Mesenchymal stem cell (in vitro differentiated cells and primary cell): Measurements from ENCODE around the gene ARHGAP21.

Source experiments
- DNase-seq: peaks from one replicate; pipeline ENCODE4 v3.0.0-alpha.2; 2013
- H2AFZ ChIP-seq: one replicate; pipeline ENCODE4 v1.6.1; 2013; ENCODE audit warnings: low read depth, mild to moderate bottlenecking, control low read depth, inconsistent platforms, low read length, moderate library complexity
- H2AK5ac ChIP-seq: 2 replicates; pipeline ENCODE4 v1.6.1; 2013; ENCODE audit warnings: low read length, moderate library complexity, mild to moderate bottlenecking, inconsistent platforms; ENCODE audit not compliant: severe bottlenecking
- H2BK120ac ChIP-seq: one replicate; pipeline ENCODE4 v1.6.1; 2013; ENCODE audit warnings: low read depth, mild to moderate bottlenecking, inconsistent platforms, low read length, moderate library complexity
- H2BK12ac ChIP-seq, 2 experiments: one replicate each; pipeline ENCODE4 v1.6.1; 2013; ENCODE audit warnings: inconsistent platforms in 2 of 2, low read length in 2 of 2, mild to moderate bottlenecking in 2 of 2, moderate library complexity in 2 of 2, control low read depth in 1 of 2
- H2BK15ac ChIP-seq: one replicate; pipeline ENCODE4 v1.6.1; 2013; ENCODE audit warnings: mild to moderate bottlenecking, low read depth, inconsistent platforms; ENCODE audit not compliant: poor library complexity, severe bottlenecking
- H2BK5ac ChIP-seq: 2 replicates; pipeline ENCODE4 v1.6.1; 2013; ENCODE audit warnings: low read depth, mild to moderate bottlenecking, low read length, control low read depth, inconsistent platforms; ENCODE audit not compliant: poor library complexity, severe bottlenecking
- H3K14ac ChIP-seq, 2 experiments: one replicate each; pipeline ENCODE4 v1.6.1; 2013; ENCODE audit warnings: inconsistent platforms in 2 of 2, low read length in 2 of 2, control low read depth in 1 of 2, mild to moderate bottlenecking in 1 of 2, moderate library complexity in 1 of 2
- H3K18ac ChIP-seq, 2 experiments: one replicate each; pipeline ENCODE4 v1.6.1; 2013; ENCODE audit warnings: inconsistent platforms in 2 of 2, low read length in 2 of 2, control low read depth in 1 of 2, low read depth in 1 of 2, mild to moderate bottlenecking in 1 of 2
- H3K23ac ChIP-seq, 2 experiments: one replicate each; pipeline ENCODE4 v1.6.1; 2013; ENCODE audit warnings: inconsistent platforms in 2 of 2, low read length in 2 of 2, mild to moderate bottlenecking in 2 of 2, moderate library complexity in 2 of 2, control low read depth in 1 of 2
- H3K27ac ChIP-seq: 2 replicates; pipeline ENCODE4 v1.5.1; 2013; ENCODE audit warnings: mild to moderate bottlenecking, moderate library complexity, low read length, control low read depth, inconsistent platforms; ENCODE audit not compliant: poor library complexity, severe bottlenecking
- H3K27me3 ChIP-seq, 2 experiments: 2 replicates each; pipeline versions ENCODE4 v1.6.1 to v1.7.0; 2013; ENCODE audit warnings: low read length in 2 of 2, mild to moderate bottlenecking in 2 of 2, moderate library complexity in 2 of 2, control low read depth in 1 of 2, inconsistent platforms in 1 of 2; ENCODE audit not compliant: control insufficient read depth in 1 of 2, insufficient read depth in 1 of 2
- H3K36me3 ChIP-seq, 2 experiments: 2 replicates each; pipeline versions ENCODE4 v1.6.1 to v1.7.0; 2013; ENCODE audit warnings: low read length in 2 of 2, control low read depth in 1 of 2, inconsistent platforms in 1 of 2, low read depth in 1 of 2, mild to moderate bottlenecking in 1 of 2; ENCODE audit not compliant: insufficient read depth in 2 of 2, control insufficient read depth in 1 of 2
- H3K4ac ChIP-seq, 2 experiments: one replicate each; pipeline ENCODE4 v1.6.1; 2013; ENCODE audit warnings: inconsistent platforms in 2 of 2, low read length in 2 of 2, mild to moderate bottlenecking in 2 of 2, moderate library complexity in 2 of 2, control low read depth in 1 of 2, low read depth in 1 of 2
- H3K4me1 ChIP-seq: 2 replicates; pipeline ENCODE4 v1.6.1; 2013; ENCODE audit warnings: low read depth, low read length, control low read depth; ENCODE audit not compliant: control insufficient read depth, insufficient read depth
- H3K4me2 ChIP-seq: 2 replicates; pipeline ENCODE4 v1.6.1; 2013; ENCODE audit warnings: low read length, mild to moderate bottlenecking, inconsistent platforms; ENCODE audit not compliant: poor library complexity, severe bottlenecking
- H3K4me3 ChIP-seq, 2 experiments: 2 replicates each; pipeline versions ENCODE4 v1.5.1 to v1.7.0; 2013; ENCODE audit warnings: low read length in 2 of 2, mild to moderate bottlenecking in 2 of 2, control low read depth in 1 of 2, low read depth in 1 of 2; ENCODE audit not compliant: insufficient read depth in 1 of 2
- H3K79me1 ChIP-seq: replicated peaks from 2 replicates; pipeline ENCODE4 v1.6.1; 2013; ENCODE audit warnings: mild to moderate bottlenecking, control low read depth, low read length, inconsistent platforms; ENCODE audit not compliant: poor library complexity, severe bottlenecking
- H3K9ac ChIP-seq: 2 replicates; pipeline ENCODE4 v1.7.0; 2013; ENCODE audit warnings: mild to moderate bottlenecking, low read length, moderate library complexity
- H3K9me3 ChIP-seq: 2 replicates; pipeline ENCODE4 v1.7.0; 2013; ENCODE audit warnings: mild to moderate bottlenecking, low read length; ENCODE audit not compliant: control insufficient read depth
- H4K8ac ChIP-seq: one replicate; pipeline ENCODE4 v1.6.1; 2013; ENCODE audit warnings: inconsistent platforms, mild to moderate bottlenecking, low read length, moderate library complexity
- H4K91ac ChIP-seq: one replicate; pipeline ENCODE4 v1.6.1; 2013; ENCODE audit warnings: mild to moderate bottlenecking, low read length, inconsistent platforms
- WGBS: methylation state at CpG from one replicate; pipeline ENCODE4 v1.1.7; 2013; ENCODE audit warnings: mixed read lengths; 5-methylcytosine and 5-hydroxymethylcytosine counted together

The ARHGAP21 gene

GRCh38 chr10:24551161-24551560, 172.5 kb downstream of the ARHGAP21 start:
- no peak overlapping the region for H3K18ac ChIP-seq
- no peak overlapping the region for H3K4me3 ChIP-seq
- WGBS, result 89% methylated on average over 1 of the region's 2 CpGs
- no peak for DNase-seq
- H4K8ac ChIP-seq, result no peak overlapping the region
- no peak overlapping the region for H2BK15ac ChIP-seq
- no peak overlapping the region for H2AK5ac ChIP-seq
- H3K27me3 ChIP-seq, result peaks cover 0 to 19% of the 10 kb centered on the region in 2 experiments
- no peak overlapping the region for H2BK5ac ChIP-seq
- H3K9me3 ChIP-seq, result no peaks in the 10 kb centered on the region
- H3K4me1 ChIP-seq, result no peaks in the 10 kb centered on the region
- H3K36me3 ChIP-seq, result peaks cover 4 to 26% of the 10 kb centered on the region in 2 experiments
- no peak overlapping the region for H3K4ac ChIP-seq
- H3K4me2 ChIP-seq, result no peak overlapping the region
- no peak overlapping the region for H3K9ac ChIP-seq
- H3K79me1 ChIP-seq, result no peaks in the 10 kb centered on the region
- H2AFZ ChIP-seq, result no peak overlapping the region
- H3K23ac ChIP-seq, result no peak overlapping the region
- peak overlapping the region in 1 of 2 experiments; percentile 62 for H3K14ac ChIP-seq
- no peak overlapping the region for H3K27ac ChIP-seq
- no peak overlapping the region for H2BK12ac ChIP-seq
- no peak overlapping the region for H2BK120ac ChIP-seq
- no peak overlapping the region for H4K91ac ChIP-seq

DNA sequence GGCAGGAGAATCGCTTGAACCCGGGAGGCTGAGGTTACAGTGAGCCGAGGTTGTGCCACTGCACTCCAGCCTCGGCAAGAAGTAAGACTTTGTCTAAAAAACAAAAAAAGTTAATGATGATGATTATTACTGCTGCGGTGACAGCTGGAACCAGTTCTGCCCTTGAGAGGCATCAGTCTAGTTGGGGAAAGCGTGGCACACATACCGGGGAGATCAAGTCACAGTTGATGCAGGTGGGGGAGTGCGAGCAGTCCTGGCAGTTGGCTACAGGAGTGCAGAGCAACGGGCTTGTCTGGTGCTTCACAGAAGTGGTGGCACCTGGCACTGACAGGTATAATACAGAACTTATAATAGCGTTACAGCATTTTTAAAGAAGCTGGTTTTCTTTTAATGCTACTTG, 173.0 kb downstream of the ARHGAP21 start:
- Histone ChIP-seq H3K27me3 (peaks cover 0 to 18% of the 10 kb centered on the region in 2 experiments), H3K4ac (no peak overlapping the region), H3K18ac (no peak overlapping the region), H2BK5ac (no peak overlapping the region), H3K27ac (no peak overlapping the region), H2BK15ac (no peak overlapping the region), H3K4me3 (no peak overlapping the region), H2AK5ac (no peak overlapping the region), H3K23ac (no peak overlapping the region), H2BK120ac (no peak overlapping the region), H3K9me3 (no peaks in the 10 kb centered on the region), H4K8ac (no peak overlapping the region), H2AFZ (no peak overlapping the region), H3K14ac (no peak overlapping the region), H3K79me1 (no peaks in the 10 kb centered on the region), H3K9ac (no peak overlapping the region), H3K4me2 (no peak overlapping the region), H3K4me1 (no peaks in the 10 kb centered on the region), H4K91ac (no peak overlapping the region), H2BK12ac (no peak overlapping the region), H3K36me3 (peaks cover 9 to 30% of the 10 kb centered on the region in 2 experiments)
- DNase-seq, result no peak
- 92% methylated on average over 9 of the region's 10 CpGs for WGBS

DNA sequence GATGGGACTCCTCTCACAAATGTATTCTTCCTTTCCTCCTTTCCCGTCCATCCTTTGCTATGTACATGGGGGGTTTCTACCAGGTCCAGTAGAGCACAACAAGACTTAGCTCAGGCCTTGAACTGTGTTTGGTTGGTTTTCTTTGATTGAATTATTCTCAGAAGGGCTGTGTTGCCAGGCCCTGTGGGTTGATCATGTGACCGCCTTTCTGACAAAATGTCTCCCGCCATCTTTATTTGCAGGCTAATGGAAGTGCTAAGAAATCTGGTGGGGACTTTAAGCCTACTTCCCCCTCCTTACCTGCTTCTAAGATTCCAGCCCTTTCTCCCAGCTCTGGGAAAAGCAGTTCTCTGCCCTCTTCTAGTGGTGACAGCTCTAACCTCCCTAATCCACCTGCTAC, 178.1 kb downstream of the ARHGAP21 start:
- H3K23ac ChIP-seq, result no peak overlapping the region
- no peak overlapping the region for H3K4me3 ChIP-seq
- peaks cover 33 to 81% of the 10 kb centered on the region in 2 experiments for H3K36me3 ChIP-seq
- 100% methylated on average over 1 of the region's 3 CpGs for WGBS
- H3K27me3 ChIP-seq, result no peaks in the 10 kb centered on the region
- H3K9me3 ChIP-seq, result no peaks in the 10 kb centered on the region
- H3K9ac ChIP-seq, result no peak overlapping the region
- H3K4me1 ChIP-seq, result no peaks in the 10 kb centered on the region
- no peak overlapping the region for H3K4me2 ChIP-seq
- H2AK5ac ChIP-seq, result no peak overlapping the region
- no peak overlapping the region for H2BK5ac ChIP-seq
- H3K27ac ChIP-seq, result no peak overlapping the region
- H3K4ac ChIP-seq, result no peak overlapping the region
- H3K79me1 ChIP-seq, result no peaks in the 10 kb centered on the region
- no peak overlapping the region for H4K8ac ChIP-seq
- H2AFZ ChIP-seq, result no peak overlapping the region
- H2BK120ac ChIP-seq, result no peak overlapping the region
- no peak overlapping the region for H3K18ac ChIP-seq
- H3K14ac ChIP-seq, result no peak overlapping the region
- H4K91ac ChIP-seq, result no peak overlapping the region
- no peak overlapping the region for H2BK15ac ChIP-seq
- H2BK12ac ChIP-seq, result no peak overlapping the region
- no peak for DNase-seq

DNA sequence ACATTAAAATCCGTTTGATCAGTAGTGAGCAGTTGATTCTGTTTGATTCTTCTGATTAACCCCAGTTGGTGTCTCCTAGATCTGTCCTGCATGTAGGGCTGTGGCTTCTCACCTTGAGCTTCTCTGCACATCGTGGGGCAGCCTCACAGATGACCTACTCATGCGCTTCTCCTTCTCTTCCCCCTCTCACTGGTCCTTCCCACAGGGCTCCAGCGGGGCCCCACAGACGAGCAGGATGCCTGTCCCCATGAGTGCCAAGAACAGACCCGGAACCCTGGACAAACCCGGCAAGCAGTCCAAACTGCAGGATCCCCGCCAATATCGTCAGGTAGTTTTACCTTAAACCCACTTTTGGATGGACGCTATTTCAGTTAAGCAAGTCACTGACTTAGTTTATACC, 178.9 kb downstream of the ARHGAP21 start:
- DNase-seq, result no peak
- H3K36me3 ChIP-seq, result peaks cover 36 to 87% of the 10 kb centered on the region in 2 experiments
- no peak overlapping the region for H2BK12ac ChIP-seq
- no peaks in the 10 kb centered on the region for H3K9me3 ChIP-seq
- H3K4me2 ChIP-seq, result no peak overlapping the region
- H3K4me1 ChIP-seq, result no peaks in the 10 kb centered on the region
- H2BK5ac ChIP-seq, result no peak overlapping the region
- no peak overlapping the region for H4K8ac ChIP-seq
- H3K4me3 ChIP-seq, result no peak overlapping the region
- H2BK120ac ChIP-seq, result no peak overlapping the region
- no peak overlapping the region for H3K4ac ChIP-seq
- no peak overlapping the region for H3K9ac ChIP-seq
- H3K27me3 ChIP-seq, result no peaks in the 10 kb centered on the region
- WGBS, result 96% methylated on average over 9 of the region's 10 CpGs
- H3K14ac ChIP-seq, result no peak overlapping the region
- no peaks in the 10 kb centered on the region for H3K79me1 ChIP-seq
- H3K27ac ChIP-seq, result no peak overlapping the region
- no peak overlapping the region for H4K91ac ChIP-seq
- H2AFZ ChIP-seq, result no peak overlapping the region
- no peak overlapping the region for H3K23ac ChIP-seq
- no peak overlapping the region for H2BK15ac ChIP-seq
- H3K18ac ChIP-seq, result no peak overlapping the region
- H2AK5ac ChIP-seq, result no peak overlapping the region
